ENCODE results near the gene CSRP3. TPM values are rescaled to one million over a fixed set of nuclear protein-coding genes. Genes with fewer than 3 reads are reported as not detected.

CSRP3 gene
- polyA plus RNA-seq, 2 of the 4 experiments (the other 2 are of a cell fraction), result not detected

- CTCF ChIA-PET, result interaction anchor here (0.8 to 2.4 kb wide), 4 partner anchors 8 to 124 kb away, joined by 3 to 7 read pairs (median 4); no protein-coding TSS in a partner anchor
Observed at GRCh38 chr11:19200410-19201201, 1.2 kb downstream of the CSRP3 start.

DNA sequence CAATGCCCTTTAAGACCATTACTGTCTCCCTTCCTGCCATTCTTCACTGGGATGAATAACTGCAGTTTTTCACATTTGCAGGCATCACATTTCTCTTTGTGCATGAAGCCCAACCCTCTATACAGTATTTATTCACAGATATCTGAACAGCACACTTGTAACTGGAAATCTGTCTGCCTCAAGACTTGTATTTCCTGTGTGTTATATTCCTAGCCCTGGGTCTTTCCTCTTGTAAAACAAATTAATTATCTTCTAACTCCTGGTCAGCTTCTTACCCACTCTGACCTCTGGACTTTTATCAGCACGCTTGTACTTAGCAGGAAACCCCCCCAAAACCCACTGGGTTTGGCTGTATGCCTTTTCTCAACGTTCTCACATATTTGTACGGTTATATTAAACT, 2.0 kb downstream of the CSRP3 start:
- Histone ChIP-seq H3K4me3 (no peak overlapping the region), H3K4me2 (no peak overlapping the region), H3K9me3 (no peaks in the 10 kb centered on the region), H3K27ac (no peak overlapping the region), H3K4me1 (no peaks in the 10 kb centered on the region)
- FAIRE-seq, result no peak
- 16% methylated on average over 3 of the region's 3 CpGs for WGBS (ENCODE audit: missing lambda C conversion rate)
- TF ChIP-seq ZC3H11A (IDR thresholded peaks at IDR 0.05) (no peak), RNF2 (IDR thresholded peaks at IDR 0.05; ENCODE audit: borderline replicate concordance, low read depth) (no peak), HMGXB4 (CRISPR knock-in tag; IDR thresholded peaks at IDR 0.05; ENCODE audit: borderline replicate concordance) (no peak), ZNF302 (CRISPR knock-in tag; IDR thresholded peaks at IDR 0.05) (no peak), TP53 (CRISPR knock-in tag; IDR thresholded peaks at IDR 0.05) (no peak), NPAS2 (CRISPR knock-in tag; IDR thresholded peaks at IDR 0.05; ENCODE audit: borderline replicate concordance) (no peak), FOSL2 (IDR thresholded peaks at IDR 0.05) (no peak), FOSL2 (CRISPR knock-in tag; IDR thresholded peaks at IDR 0.05) (no peak), CBX8 (IDR thresholded peaks at IDR 0.05) (no peak), EHF (CRISPR knock-in tag; IDR thresholded peaks at IDR 0.05) (no peak), CHD2 (IDR thresholded peaks at IDR 0.05; ENCODE audit: low read length, partially characterized antibody) (no peak), MAZ (IDR thresholded peaks at IDR 0.05; ENCODE audit: borderline replicate concordance, low read depth, low read length) (no peak)
- TF ChIP-seq, protein P1, sequence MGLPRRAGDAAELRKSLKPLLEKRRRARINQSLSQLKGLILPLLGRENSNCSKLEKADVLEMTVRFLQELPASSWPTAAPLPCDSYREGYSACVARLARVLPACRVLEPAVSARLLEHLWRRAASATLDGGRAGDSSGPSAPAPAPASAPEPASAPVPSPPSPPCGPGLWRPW (IDR thresholded peaks at IDR 0.05), result no peak
- ChIA-PET POLR2A (no interaction called here), CTCF (interaction anchor here (1.1 to 2.4 kb wide), 4 partner anchors 21 to 354 kb away, joined by 3 to 7 read pairs (median 4); no protein-coding TSS in a partner anchor)
- no peak for ATAC-seq
- no peak for DNase-seq (ENCODE audit: low read depth in 1 of 2, low spot score in 1 of 2)

More at GRCh38 chr11:19200410-19201201, 1.2 kb downstream of the CSRP3 start:
- FAIRE-seq, result no peak
- 15% methylated on average over 6 of the region's 6 CpGs for WGBS (ENCODE audit: missing lambda C conversion rate)
- DNase-seq (ENCODE audit: low read depth in 1 of 2, low spot score in 1 of 2), result no peak
- Histone ChIP-seq H3K4me3 (no peak overlapping the region), H3K9me3 (no peaks in the 10 kb centered on the region), H3K4me2 (no peak overlapping the region), H3K27ac (no peak overlapping the region), H3K4me1 (no peaks in the 10 kb centered on the region)
- ATAC-seq, result no peak
- no peak for TF ChIP-seq ZSCAN20 (CRISPR knock-in tag; IDR thresholded peaks at IDR 0.05)
- TF ChIP-seq PBX3 (IDR thresholded peaks at IDR 0.05), result no peak
- TF ChIP-seq RCOR1 (IDR thresholded peaks at IDR 0.05; ENCODE audit: low read depth, low read length), result no peak
- no peak for TF ChIP-seq TFCP2L1 (CRISPR knock-in tag; IDR thresholded peaks at IDR 0.05)
- no peak for TF ChIP-seq HOXA7 (CRISPR knock-in tag; IDR thresholded peaks at IDR 0.05)
- TF ChIP-seq, protein P2, sequence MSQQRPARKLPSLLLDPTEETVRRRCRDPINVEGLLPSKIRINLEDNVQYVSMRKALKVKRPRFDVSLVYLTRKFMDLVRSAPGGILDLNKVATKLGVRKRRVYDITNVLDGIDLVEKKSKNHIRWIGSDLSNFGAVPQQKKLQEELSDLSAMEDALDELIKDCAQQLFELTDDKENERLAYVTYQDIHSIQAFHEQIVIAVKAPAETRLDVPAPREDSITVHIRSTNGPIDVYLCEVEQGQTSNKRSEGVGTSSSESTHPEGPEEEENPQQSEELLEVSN (IDR thresholded peaks at IDR 0.05; ENCODE audit: borderline replicate concordance, low read depth), result no peak
- no peak for TF ChIP-seq ZC3H11A (IDR thresholded peaks at IDR 0.05)
- no peak for TF ChIP-seq HOXB5 (CRISPR knock-in tag; IDR thresholded peaks at IDR 0.05)
- no peak for TF ChIP-seq RFX5 (IDR thresholded peaks at IDR 0.05)
- POLR2A ChIA-PET, result no interaction called here
